ENCODE results near the gene PRR11.
"Not testable (repeated sequence)": the region's sequence is repeated elsewhere in the genome, so short reads cannot be mapped to it uniquely, and the experiment has no call there.

The PRR11 gene

DNA sequence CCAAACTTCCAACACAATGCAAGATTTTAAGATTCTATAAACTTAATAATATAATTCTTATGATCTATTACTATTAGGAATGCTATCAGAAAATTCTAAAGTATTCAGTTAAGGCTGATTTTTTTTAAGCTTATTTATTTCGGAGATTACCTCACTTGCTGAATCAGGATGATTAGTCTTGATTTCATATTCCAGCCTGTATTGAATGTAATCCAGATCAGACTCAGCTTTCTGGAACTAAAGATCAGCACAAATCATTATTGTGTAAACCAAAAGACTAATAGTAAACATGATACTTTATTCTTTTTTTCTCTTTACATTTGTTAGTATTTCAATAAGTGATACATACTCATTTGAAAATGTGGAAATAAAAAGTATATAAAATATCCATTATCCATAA, 24.4 kb upstream of the PRR11 start:
- Histone ChIP-seq H3K9me3 (ENCODE audit: insufficient read depth, low read length) (no peaks in the 10 kb centered on the region), H3K9ac (ENCODE audit: low read length) (no peak overlapping the region), H3K27ac (ENCODE audit: low read depth, low read length) (no peak overlapping the region), H3K27me3 (ENCODE audit: low read length) (no peaks in the 10 kb centered on the region), H3F3A (ENCODE audit: insufficient read depth) (peaks cover 18% of the 10 kb centered on the region; the same call in 1 of the 2 replicates), H3K4me2 (ENCODE audit: low read depth, low read length, poor library complexity, severe bottlenecking) (no peak overlapping the region), H4K20me1 (ENCODE audit: low read depth, low read length) (peaks cover 4% of the 10 kb centered on the region; the same call in 1 of the 2 replicates), H3K79me2 (ENCODE audit: insufficient read depth, low read length) (peaks cover 80% of the 10 kb centered on the region), H3K9me2 (replicated peaks; ENCODE audit: insufficient read depth, low read length) (no peaks in the 10 kb centered on the region), H2AFZ (ENCODE audit: low read depth, low read length, severe bottlenecking) (no peak overlapping the region), H3K4me3 (ENCODE audit: insufficient read depth, low read length, poor library complexity, severe bottlenecking) (no peak overlapping the region), H3K36me3 (ENCODE audit: low read length) (peaks cover 15% of the 10 kb centered on the region; the same call in 1 of the 2 replicates)
- TF ChIP-seq, protein P1, sequence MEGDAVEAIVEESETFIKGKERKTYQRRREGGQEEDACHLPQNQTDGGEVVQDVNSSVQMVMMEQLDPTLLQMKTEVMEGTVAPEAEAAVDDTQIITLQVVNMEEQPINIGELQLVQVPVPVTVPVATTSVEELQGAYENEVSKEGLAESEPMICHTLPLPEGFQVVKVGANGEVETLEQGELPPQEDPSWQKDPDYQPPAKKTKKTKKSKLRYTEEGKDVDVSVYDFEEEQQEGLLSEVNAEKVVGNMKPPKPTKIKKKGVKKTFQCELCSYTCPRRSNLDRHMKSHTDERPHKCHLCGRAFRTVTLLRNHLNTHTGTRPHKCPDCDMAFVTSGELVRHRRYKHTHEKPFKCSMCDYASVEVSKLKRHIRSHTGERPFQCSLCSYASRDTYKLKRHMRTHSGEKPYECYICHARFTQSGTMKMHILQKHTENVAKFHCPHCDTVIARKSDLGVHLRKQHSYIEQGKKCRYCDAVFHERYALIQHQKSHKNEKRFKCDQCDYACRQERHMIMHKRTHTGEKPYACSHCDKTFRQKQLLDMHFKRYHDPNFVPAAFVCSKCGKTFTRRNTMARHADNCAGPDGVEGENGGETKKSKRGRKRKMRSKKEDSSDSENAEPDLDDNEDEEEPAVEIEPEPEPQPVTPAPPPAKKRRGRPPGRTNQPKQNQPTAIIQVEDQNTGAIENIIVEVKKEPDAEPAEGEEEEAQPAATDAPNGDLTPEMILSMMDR (IDR thresholded peaks at IDR 0.05; ENCODE audit: insufficient read depth, low read length, poor library complexity, severe bottlenecking): no peak
- TF ChIP-seq EZH2phosphoT487 (conservative IDR thresholded peaks at IDR 0.05; ENCODE audit: low read length): no peak

DNA sequence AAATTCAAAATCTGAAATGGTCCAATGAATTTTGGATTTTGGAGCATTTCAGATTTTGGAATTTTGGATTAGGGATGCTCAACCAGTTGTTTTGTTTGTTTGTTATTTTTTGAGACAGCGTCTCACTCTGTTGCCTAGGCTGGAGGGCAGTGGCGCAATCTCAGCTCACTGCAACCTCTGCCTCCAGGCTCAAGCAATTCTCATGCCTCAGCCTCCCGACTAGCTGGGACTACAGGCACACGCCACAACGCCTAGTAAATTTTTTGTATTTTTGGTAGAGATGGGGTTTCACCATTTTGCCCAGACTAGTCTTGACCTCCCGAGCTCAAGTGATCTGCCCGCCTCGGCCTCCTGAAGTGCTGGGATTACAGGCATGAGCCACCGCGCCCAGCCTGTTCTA, 17.2 kb upstream of the PRR11 start:
- not testable (repeated sequence) for H2AFZ ChIP-seq (ENCODE audit: low read depth, low read length, severe bottlenecking); H3K36me3 ChIP-seq (ENCODE audit: low read length); H3K9me3 ChIP-seq (ENCODE audit: insufficient read depth, low read length); H3K9me2 ChIP-seq (replicated peaks; ENCODE audit: insufficient read depth, low read length); H3K4me3 ChIP-seq (ENCODE audit: insufficient read depth, low read length, poor library complexity, severe bottlenecking); H4K20me1 ChIP-seq (ENCODE audit: low read depth, low read length); H3K27ac ChIP-seq (ENCODE audit: low read depth, low read length); H3F3A ChIP-seq (ENCODE audit: insufficient read depth); H3K27me3 ChIP-seq (ENCODE audit: low read length); H3K9ac ChIP-seq (ENCODE audit: low read length); H3K4me2 ChIP-seq (ENCODE audit: low read depth, low read length, poor library complexity, severe bottlenecking)
- peaks cover 98% of the 10 kb centered on the region for H3K79me2 ChIP-seq (ENCODE audit: insufficient read depth, low read length)

GRCh38 chr17:59139939-59140338, 15.6 kb upstream of the PRR11 start:
- H2AFZ ChIP-seq (ENCODE audit: low read depth, low read length, severe bottlenecking): no peak overlapping the region
- H3F3A ChIP-seq (ENCODE audit: insufficient read depth): 0 out of 2 replicates have a peak, but pooled peaks cover 4% of the 10 kb centered on the region
- H3K4me3 ChIP-seq (ENCODE audit: insufficient read depth, low read length, poor library complexity, severe bottlenecking): no peak overlapping the region
- TF ChIP-seq, protein P1 (IDR thresholded peaks at IDR 0.05; ENCODE audit: insufficient read depth, low read length, poor library complexity, severe bottlenecking): no peak
- no peak for TF ChIP-seq EZH2phosphoT487 (conservative IDR thresholded peaks at IDR 0.05; ENCODE audit: low read length)
- no peak overlapping the region for H3K9ac ChIP-seq (ENCODE audit: low read length)
- peaks cover 12% of the 10 kb centered on the region for H4K20me1 ChIP-seq (ENCODE audit: low read depth, low read length)
- no peaks in the 10 kb centered on the region for H3K27me3 ChIP-seq (ENCODE audit: low read length)
- H3K27ac ChIP-seq (ENCODE audit: low read depth, low read length): no peak overlapping the region
- no peaks in the 10 kb centered on the region; the same call in 1 of the 2 replicates for H3K36me3 ChIP-seq (ENCODE audit: low read length)
- H3K4me2 ChIP-seq (ENCODE audit: low read depth, low read length, poor library complexity, severe bottlenecking): no peak overlapping the region
- no peaks in the 10 kb centered on the region for H3K9me2 ChIP-seq (replicated peaks; ENCODE audit: insufficient read depth, low read length)
- peaks cover 98% of the 10 kb centered on the region for H3K79me2 ChIP-seq (ENCODE audit: insufficient read depth, low read length)
- H3K9me3 ChIP-seq (ENCODE audit: insufficient read depth, low read length): no peaks in the 10 kb centered on the region

DNA sequence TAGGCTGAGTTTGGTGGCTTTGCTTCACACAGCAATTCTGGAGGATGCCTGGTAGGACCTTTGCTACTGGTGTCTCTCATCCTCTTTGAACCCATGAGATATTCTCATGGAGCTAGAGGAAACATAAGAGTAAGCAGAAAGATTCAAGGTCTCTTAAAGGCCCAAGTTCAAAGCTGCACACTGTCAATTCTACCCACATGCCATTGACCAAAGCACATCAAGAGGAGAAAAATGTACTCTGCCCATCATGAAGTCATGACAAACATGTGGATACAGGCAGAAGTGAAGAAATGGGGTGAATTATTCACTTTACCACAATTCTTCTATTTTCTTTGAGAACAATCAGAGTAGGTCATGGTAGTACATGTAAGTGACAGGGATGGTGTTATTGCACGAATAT, 13.7 kb upstream of the PRR11 start:
- no peaks in the 10 kb centered on the region for H3K9me2 ChIP-seq (replicated peaks; ENCODE audit: insufficient read depth, low read length)
- no peaks in the 10 kb centered on the region for H3K9me3 ChIP-seq (ENCODE audit: insufficient read depth, low read length)
- H3K27me3 ChIP-seq (ENCODE audit: low read length): no peaks in the 10 kb centered on the region
- H3K4me3 ChIP-seq (ENCODE audit: insufficient read depth, low read length, poor library complexity, severe bottlenecking): no peak overlapping the region
- H2AFZ ChIP-seq (ENCODE audit: low read depth, low read length, severe bottlenecking): no peak overlapping the region
- no peak overlapping the region for H3K4me2 ChIP-seq (ENCODE audit: low read depth, low read length, poor library complexity, severe bottlenecking)
- peaks cover 24% of the 10 kb centered on the region for H4K20me1 ChIP-seq (ENCODE audit: low read depth, low read length)
- 0 out of 2 replicates have a peak, but pooled peaks cover 4% of the 10 kb centered on the region for H3F3A ChIP-seq (ENCODE audit: insufficient read depth)
- H3K79me2 ChIP-seq (ENCODE audit: insufficient read depth, low read length): peaks cover 99% of the 10 kb centered on the region
- TF ChIP-seq, protein P1 (IDR thresholded peaks at IDR 0.05; ENCODE audit: insufficient read depth, low read length, poor library complexity, severe bottlenecking): no peak
- TF ChIP-seq EZH2phosphoT487 (conservative IDR thresholded peaks at IDR 0.05; ENCODE audit: low read length): no peak
- H3K9ac ChIP-seq (ENCODE audit: low read length): no peak overlapping the region
- H3K27ac ChIP-seq (ENCODE audit: low read depth, low read length): no peak overlapping the region
- H3K36me3 ChIP-seq (ENCODE audit: low read length): no peaks in the 10 kb centered on the region; the same call in 1 of the 2 replicates
